Body of pancreas (tissue), 4 donors: Measurements from ENCODE around the gene LDLRAD3.
"Not testable (repeated sequence)": the region's sequence is repeated elsewhere in the genome, so short reads cannot be mapped to it uniquely, and the experiment has no call there.

ENCODE experiments used
- CTCF ChIP-seq, 7 experiments: fragments of 450-650 bp in 4 of 7; fragments of 200-600 bp in 3 of 7; sonication (generic) in 3 of 7; IDR thresholded peaks; one replicate each; pipeline ENCODE4 v1.5.1; 2016 to 2019; ENCODE audit warnings: antibody characterized with exemption in 7 of 7
- POLR2A ChIP-seq, 3 donors: fragments of 450-650 bp; IDR thresholded peaks; one replicate each; pipeline ENCODE4 v1.6.1; 2016; ENCODE audit warnings: antibody characterized with exemption in 3 of 3, mild to moderate bottlenecking in 2 of 3

DNA sequence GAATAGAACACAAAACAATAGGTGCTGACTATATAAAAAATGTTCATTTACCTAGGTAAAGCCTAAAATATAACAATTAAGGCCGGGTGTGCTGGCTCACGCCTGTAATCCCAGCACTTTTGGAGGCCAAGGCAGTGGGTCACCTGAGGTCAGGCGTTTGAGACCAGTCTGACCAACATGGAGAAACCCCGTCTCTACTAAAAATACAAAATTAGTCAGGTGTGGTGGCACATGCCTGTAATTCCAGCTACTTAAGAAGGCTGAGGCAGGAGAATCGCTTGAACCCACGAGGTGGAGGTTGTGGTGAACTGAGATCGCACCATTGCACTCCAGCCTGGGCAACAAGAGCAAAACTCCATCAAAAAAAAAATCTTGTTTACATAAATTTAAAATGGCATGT is 31.4 kb upstream of the LDLRAD3 start:
- not testable (repeated sequence) for TF ChIP-seq CTCF, POLR2A (IDR thresholded peaks at IDR 0.05)
